Measurements from ENCODE around the gene DENND2C. TPM values are rescaled to one million over a fixed set of nuclear protein-coding genes. Genes with fewer than 3 reads are reported as not detected.

Gene DENND2C
- total RNA-seq, 1 experiment from 2014 or later: 1.1 TPM

DNA sequence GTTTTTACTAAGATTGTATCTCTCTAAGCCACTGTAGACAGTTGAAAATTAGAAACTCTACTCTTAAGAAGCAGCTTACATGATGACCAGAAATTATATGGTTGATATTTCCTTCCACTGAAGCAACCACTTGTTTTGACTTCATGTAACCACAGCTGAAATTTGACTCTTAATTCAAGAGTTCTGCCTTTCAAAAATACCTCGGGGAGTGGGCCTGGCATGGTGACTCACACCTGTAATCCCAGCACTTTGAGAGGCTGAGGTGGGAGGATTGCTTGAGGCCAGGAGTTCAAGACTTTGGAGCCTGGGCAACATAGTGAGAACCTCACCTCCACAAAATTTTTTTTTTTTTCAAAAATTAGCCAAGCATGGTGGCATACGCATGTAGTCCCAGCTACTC is 21.2 kb upstream of the DENND2C start:
- DNase-seq (ENCODE audit: low read depth, low spot score) (no peak), ATAC-seq (no peak)
- in situ Hi-C loops (cut with HindIII; ENCODE audit: low pct_unique_long_range_greater_than_20kb, low sequenced_read_pairs) (no loop called here), intact Hi-C loops (cut with micrococcal nuclease; ENCODE audit: unreplicated experiment) (no loop called here)
- no peak for TF ChIP-seq POLR2AphosphoS5 (IDR thresholded peaks at IDR 0.05; ENCODE audit: low read depth, low read length)
- no peak for TF ChIP-seq TCF7L2 (IDR thresholded peaks at IDR 0.05; ENCODE audit: low read depth, low read length)
- no peak for TF ChIP-seq REST (IDR thresholded peaks at IDR 0.05; ENCODE audit: insufficient read depth in 1 of 2, low read depth in 2 of 2, low read length in 1 of 2)
- no peak for TF ChIP-seq SIN3A (IDR thresholded peaks at IDR 0.05; ENCODE audit: borderline replicate concordance, insufficient read depth, low read depth, low read length)
- TF ChIP-seq, protein P1, sequence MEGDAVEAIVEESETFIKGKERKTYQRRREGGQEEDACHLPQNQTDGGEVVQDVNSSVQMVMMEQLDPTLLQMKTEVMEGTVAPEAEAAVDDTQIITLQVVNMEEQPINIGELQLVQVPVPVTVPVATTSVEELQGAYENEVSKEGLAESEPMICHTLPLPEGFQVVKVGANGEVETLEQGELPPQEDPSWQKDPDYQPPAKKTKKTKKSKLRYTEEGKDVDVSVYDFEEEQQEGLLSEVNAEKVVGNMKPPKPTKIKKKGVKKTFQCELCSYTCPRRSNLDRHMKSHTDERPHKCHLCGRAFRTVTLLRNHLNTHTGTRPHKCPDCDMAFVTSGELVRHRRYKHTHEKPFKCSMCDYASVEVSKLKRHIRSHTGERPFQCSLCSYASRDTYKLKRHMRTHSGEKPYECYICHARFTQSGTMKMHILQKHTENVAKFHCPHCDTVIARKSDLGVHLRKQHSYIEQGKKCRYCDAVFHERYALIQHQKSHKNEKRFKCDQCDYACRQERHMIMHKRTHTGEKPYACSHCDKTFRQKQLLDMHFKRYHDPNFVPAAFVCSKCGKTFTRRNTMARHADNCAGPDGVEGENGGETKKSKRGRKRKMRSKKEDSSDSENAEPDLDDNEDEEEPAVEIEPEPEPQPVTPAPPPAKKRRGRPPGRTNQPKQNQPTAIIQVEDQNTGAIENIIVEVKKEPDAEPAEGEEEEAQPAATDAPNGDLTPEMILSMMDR (IDR thresholded peaks at IDR 0.05): no peak
- no peak overlapping the region for H3K27ac ChIP-seq (ENCODE audit: low read length)
- ChIA-PET CTCF (no interaction called here), POLR2A (no interaction called here)
- BruUV-seq (replicated peaks): no TSS peak
- no peak overlapping the region for H3K4me3 ChIP-seq (ENCODE audit: low read depth in 2 of 2, low read length in 2 of 2)
- no peaks in the 10 kb centered on the region for H3K4me1 ChIP-seq (ENCODE audit: control insufficient read depth, insufficient read depth, low read length)
- H3K9me3 ChIP-seq (ENCODE audit: control insufficient read depth, insufficient read depth, low read depth, low read length): no peaks in the 10 kb centered on the region
- H3K36me3 ChIP-seq (ENCODE audit: control insufficient read depth, insufficient read depth, low read length): no peaks in the 10 kb centered on the region
- H3K27me3 ChIP-seq (ENCODE audit: control insufficient read depth, insufficient read depth, low read length): no peaks in the 10 kb centered on the region; the same call in none of the 2 replicates

DNA sequence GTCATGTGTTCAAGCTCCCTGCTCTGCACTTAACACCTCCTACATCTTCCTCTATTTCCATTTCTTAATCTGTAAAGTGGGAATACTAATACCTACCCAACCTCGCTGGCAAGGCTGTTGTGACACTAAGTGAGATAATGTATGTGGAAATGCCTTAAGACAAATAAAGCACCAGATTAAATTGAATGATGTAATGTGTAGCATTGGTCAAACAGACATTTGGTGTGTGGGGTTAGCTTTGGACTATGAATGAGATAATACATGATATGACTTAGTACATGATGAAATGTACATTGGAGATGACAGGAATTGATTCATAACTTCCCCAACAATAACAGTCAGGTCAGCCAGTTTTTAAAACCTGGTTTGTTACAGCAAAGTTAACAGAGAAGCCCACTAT is 20.3 kb upstream of the DENND2C start:
- H3K27ac ChIP-seq (ENCODE audit: low read length): no peak overlapping the region
- POLR2A ChIA-PET: no interaction called here
- CTCF ChIA-PET: no interaction called here
- H3K4me1 ChIP-seq (ENCODE audit: control insufficient read depth, insufficient read depth, low read length): no peaks in the 10 kb centered on the region
- in situ Hi-C loops (cut with HindIII; ENCODE audit: low pct_unique_long_range_greater_than_20kb, low sequenced_read_pairs): no loop called here
- no TSS peak for BruUV-seq (replicated peaks)
- no peaks in the 10 kb centered on the region for H3K9me3 ChIP-seq (ENCODE audit: control insufficient read depth, insufficient read depth, low read depth, low read length)
- no peak for DNase-seq (ENCODE audit: low read depth, low spot score)
- TF ChIP-seq SIN3A (IDR thresholded peaks at IDR 0.05; ENCODE audit: borderline replicate concordance, insufficient read depth, low read depth, low read length) (no peak), POLR2AphosphoS5 (IDR thresholded peaks at IDR 0.05; ENCODE audit: low read depth, low read length) (no peak), REST (IDR thresholded peaks at IDR 0.05; ENCODE audit: insufficient read depth in 1 of 2, low read depth in 2 of 2, low read length in 1 of 2) (no peak)
- TF ChIP-seq, protein P1 (IDR thresholded peaks at IDR 0.05): no peak
- H3K36me3 ChIP-seq (ENCODE audit: control insufficient read depth, insufficient read depth, low read length): no peaks in the 10 kb centered on the region
- no peaks in the 10 kb centered on the region; the same call in none of the 2 replicates for H3K27me3 ChIP-seq (ENCODE audit: control insufficient read depth, insufficient read depth, low read length)
- no peak for ATAC-seq
- no peak overlapping the region for H3K4me3 ChIP-seq (ENCODE audit: low read depth in 2 of 2, low read length in 2 of 2)
- intact Hi-C loops (cut with micrococcal nuclease; ENCODE audit: unreplicated experiment): no loop called here
